Astrocyte (in vitro differentiated cells and primary cell): ENCODE results near the gene SGCA. TPM values are rescaled to one million over a fixed set of nuclear protein-coding genes. Genes with fewer than 3 reads are reported as not detected.

Experiments used
- DNase-seq: peaks from one replicate; pipeline ENCODE4 v3.0.0-alpha.2; 2010; ENCODE audit warnings: low read depth
- FAIRE-seq: peaks from 2 replicates; lab custom pipeline; 2011; peaks lifted over from hg19 to GRCh38; lab: Jason Lieb, UNC
- H2AFZ ChIP-seq: 2 replicates; pipeline ENCODE4 v1.6.0; 2012; ENCODE audit warnings: low read depth, low read length, inconsistent platforms
- H3K27ac ChIP-seq: 2 replicates; pipeline ENCODE4 v1.5.1; 2011; ENCODE audit warnings: low read depth, low read length, inconsistent platforms
- H3K27me3 ChIP-seq: 2 replicates; pipeline ENCODE4 v1.6.0; 2011; ENCODE audit warnings: low read length, inconsistent platforms; ENCODE audit not compliant: insufficient read depth
- H3K36me3 ChIP-seq: 2 replicates; pipeline ENCODE4 v1.5.1; 2011; ENCODE audit warnings: low read length, inconsistent platforms; ENCODE audit not compliant: insufficient read depth
- H3K4me1 ChIP-seq: 2 replicates; pipeline ENCODE4 v1.5.1; 2011; ENCODE audit warnings: low read length, inconsistent platforms; ENCODE audit not compliant: insufficient read depth
- H3K4me2 ChIP-seq: 2 replicates; pipeline ENCODE4 v1.6.0; 2012; ENCODE audit warnings: low read length, inconsistent platforms
- H3K4me3 ChIP-seq: 2 replicates; pipeline ENCODE4 v1.5.1; 2011; ENCODE audit warnings: low read depth, mild to moderate bottlenecking, low read length, inconsistent platforms; ENCODE audit not compliant: insufficient read depth
- H3K79me2 ChIP-seq: 2 replicates; pipeline ENCODE4 v1.6.0; 2012; ENCODE audit warnings: mild to moderate bottlenecking, low read length, inconsistent platforms; ENCODE audit not compliant: insufficient read depth
- H3K9ac ChIP-seq: 2 replicates; pipeline ENCODE4 v1.6.0; 2012; ENCODE audit warnings: mild to moderate bottlenecking, low read length, inconsistent platforms
- H3K9me3 ChIP-seq: 2 replicates; pipeline ENCODE4 v1.5.1; 2012; ENCODE audit warnings: low read depth, mild to moderate bottlenecking, low read length, inconsistent platforms; ENCODE audit not compliant: insufficient read depth
- H4K20me1 ChIP-seq: 2 replicates; pipeline ENCODE4 v1.6.0; 2012; ENCODE audit warnings: low read length, inconsistent platforms; ENCODE audit not compliant: insufficient read depth
- H3K27ac Mint-ChIP-seq: one replicate; pipeline ENCODE4 v1.8.0; 2021; ENCODE audit warnings: mild to moderate bottlenecking, mixed read lengths; ENCODE audit not compliant: unreplicated experiment
- H3K27me3 Mint-ChIP-seq: one replicate; pipeline ENCODE4 v1.8.0; 2021; ENCODE audit warnings: low read depth, mixed read lengths; ENCODE audit not compliant: unreplicated experiment
- H3K36me3 Mint-ChIP-seq: one replicate; pipeline ENCODE4 v1.8.0; 2021; ENCODE audit warnings: low read depth, mixed read lengths; ENCODE audit not compliant: unreplicated experiment
- H3K4me1 Mint-ChIP-seq: one replicate; pipeline ENCODE4 v1.8.0; 2021; ENCODE audit warnings: low read depth, mixed read lengths; ENCODE audit not compliant: unreplicated experiment
- H3K4me3 Mint-ChIP-seq: one replicate; pipeline ENCODE4 v1.8.0; 2021; ENCODE audit warnings: mild to moderate bottlenecking, moderate library complexity, mixed read lengths; ENCODE audit not compliant: unreplicated experiment
- H3K9me3 Mint-ChIP-seq: one replicate; pipeline ENCODE4 v1.8.0; 2021; ENCODE audit warnings: mild to moderate bottlenecking, mixed read lengths; ENCODE audit not compliant: unreplicated experiment
- EZH2 ChIP-seq: IDR thresholded peaks from 2 replicates; pipeline ENCODE4 v1.6.1; 2012; ENCODE audit warnings: mild to moderate bottlenecking, low read length, inconsistent platforms; ENCODE audit not compliant: insufficient read depth
- total RNA-seq: library from RNA; stranded (reverse); gene quantifications from 2 replicates; pipeline ENCODE4 v1.2.1, GENCODE V29; 2021
- TF ChIP-seq, protein P1 (sequence below): IDR thresholded peaks from 2 replicates; pipeline ENCODE4 v1.5.1; 2011; ENCODE audit warnings: low read depth, mild to moderate bottlenecking, inconsistent platforms, low read length, moderate library complexity; ENCODE audit not compliant: insufficient read depth

The SGCA gene
- total RNA-seq, 1 donor from 2014 or later: 0.32 TPM

DNA sequence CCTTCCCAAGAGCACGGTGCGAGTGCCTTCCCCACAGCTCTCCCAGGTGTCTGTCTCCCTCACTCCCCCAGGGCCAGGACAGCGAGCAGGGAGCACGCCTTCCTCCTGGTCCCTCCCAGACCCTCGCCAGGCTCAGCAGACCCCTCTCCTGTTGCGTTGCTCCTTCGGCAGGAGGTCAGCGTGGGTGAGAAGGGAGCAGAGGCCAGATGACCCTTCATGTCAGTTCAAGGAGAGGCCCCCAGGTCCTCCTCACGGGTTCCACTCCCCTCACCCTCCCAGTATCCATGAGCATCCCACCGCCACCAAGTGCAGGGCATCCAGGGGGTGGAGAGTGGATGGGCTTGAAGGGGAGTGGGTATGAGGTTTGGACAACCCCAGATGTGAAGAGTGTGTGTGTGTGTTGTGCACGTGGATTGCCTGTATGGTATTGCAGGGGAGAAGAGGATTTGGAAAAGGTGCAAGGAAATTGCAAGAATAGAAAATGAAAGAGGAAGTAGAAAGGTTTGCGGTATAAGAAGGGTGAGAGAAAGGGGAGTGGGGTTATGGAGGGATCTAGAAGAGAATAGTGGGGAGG, 17.7 kb downstream of the SGCA start:
- TF ChIP-seq, protein P1, sequence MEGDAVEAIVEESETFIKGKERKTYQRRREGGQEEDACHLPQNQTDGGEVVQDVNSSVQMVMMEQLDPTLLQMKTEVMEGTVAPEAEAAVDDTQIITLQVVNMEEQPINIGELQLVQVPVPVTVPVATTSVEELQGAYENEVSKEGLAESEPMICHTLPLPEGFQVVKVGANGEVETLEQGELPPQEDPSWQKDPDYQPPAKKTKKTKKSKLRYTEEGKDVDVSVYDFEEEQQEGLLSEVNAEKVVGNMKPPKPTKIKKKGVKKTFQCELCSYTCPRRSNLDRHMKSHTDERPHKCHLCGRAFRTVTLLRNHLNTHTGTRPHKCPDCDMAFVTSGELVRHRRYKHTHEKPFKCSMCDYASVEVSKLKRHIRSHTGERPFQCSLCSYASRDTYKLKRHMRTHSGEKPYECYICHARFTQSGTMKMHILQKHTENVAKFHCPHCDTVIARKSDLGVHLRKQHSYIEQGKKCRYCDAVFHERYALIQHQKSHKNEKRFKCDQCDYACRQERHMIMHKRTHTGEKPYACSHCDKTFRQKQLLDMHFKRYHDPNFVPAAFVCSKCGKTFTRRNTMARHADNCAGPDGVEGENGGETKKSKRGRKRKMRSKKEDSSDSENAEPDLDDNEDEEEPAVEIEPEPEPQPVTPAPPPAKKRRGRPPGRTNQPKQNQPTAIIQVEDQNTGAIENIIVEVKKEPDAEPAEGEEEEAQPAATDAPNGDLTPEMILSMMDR: no peak
- TF ChIP-seq EZH2: no peak
- Histone ChIP-seq H3K9me3 (no peaks in the 10 kb centered on the region), H4K20me1 (peaks cover 71% of the 10 kb centered on the region), H3K9ac (peak overlapping the region; percentile 52), H2AFZ (no peak overlapping the region), H3K27ac (peak overlapping the region; percentile 79), H3K4me2 (peak overlapping the region; percentile 13), H3K4me1 (peaks cover 38% of the 10 kb centered on the region), H3K27me3 (no peaks in the 10 kb centered on the region), H3K4me3 (no peak overlapping the region), H3K36me3 (peaks cover 46% of the 10 kb centered on the region), H3K79me2 (peaks cover 12% of the 10 kb centered on the region)
- H3K27ac Mint-ChIP-seq: peak overlapping the region; percentile 98
- peaks cover 30% of the 10 kb centered on the region for H3K36me3 Mint-ChIP-seq
- H3K4me3 Mint-ChIP-seq: peak overlapping the region; percentile 13
- no peaks in the 10 kb centered on the region for H3K9me3 Mint-ChIP-seq
- DNase-seq (peak; percentile 52), FAIRE-seq (no peak)
- H3K4me1 Mint-ChIP-seq: peaks cover 62% of the 10 kb centered on the region
- H3K27me3 Mint-ChIP-seq: no peaks in the 10 kb centered on the region

DNA sequence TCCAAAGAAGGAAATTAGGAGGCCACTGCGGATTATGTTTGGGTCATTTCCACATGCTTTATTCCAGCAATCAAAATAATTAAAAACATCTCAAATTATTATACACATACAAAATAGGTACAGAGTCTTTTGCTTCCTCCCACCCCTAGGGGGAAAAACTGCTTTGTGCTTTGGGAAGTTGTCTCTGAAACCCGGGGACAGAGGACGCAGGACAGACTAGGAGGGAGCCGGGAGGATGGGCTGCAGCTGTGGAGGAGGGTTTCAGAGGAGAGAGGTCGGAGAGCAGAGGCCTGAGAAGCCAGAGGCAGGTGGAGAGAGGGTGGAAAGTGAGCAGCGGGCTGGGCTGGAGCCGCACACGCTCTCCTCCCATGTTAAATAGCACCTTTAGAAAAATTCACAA, 18.3 kb downstream of the SGCA start:
- peaks cover 51% of the 10 kb centered on the region for H3K36me3 ChIP-seq
- no peak overlapping the region for H3K4me3 ChIP-seq
- Mint-ChIP-seq H3K4me1 (peaks cover 62% of the 10 kb centered on the region), H3K36me3 (peaks cover 35% of the 10 kb centered on the region), H3K4me3 (peak overlapping the region; percentile 13), H3K27ac (peak overlapping the region; percentile 98), H3K27me3 (no peaks in the 10 kb centered on the region), H3K9me3 (no peaks in the 10 kb centered on the region)
- H3K4me2 ChIP-seq: no peak overlapping the region
- peak overlapping the region; percentile 52 for H3K9ac ChIP-seq
- TF ChIP-seq, protein P1: no peak
- no peak for TF ChIP-seq EZH2
- H3K4me1 ChIP-seq: peaks cover 37% of the 10 kb centered on the region
- H3K27ac ChIP-seq: peak overlapping the region; percentile 79
- FAIRE-seq (no peak), DNase-seq (no peak)
- no peaks in the 10 kb centered on the region for H3K9me3 ChIP-seq
- H2AFZ ChIP-seq: no peak overlapping the region
- no peaks in the 10 kb centered on the region for H3K27me3 ChIP-seq
- peaks cover 77% of the 10 kb centered on the region for H4K20me1 ChIP-seq
- peaks cover 12% of the 10 kb centered on the region for H3K79me2 ChIP-seq

DNA sequence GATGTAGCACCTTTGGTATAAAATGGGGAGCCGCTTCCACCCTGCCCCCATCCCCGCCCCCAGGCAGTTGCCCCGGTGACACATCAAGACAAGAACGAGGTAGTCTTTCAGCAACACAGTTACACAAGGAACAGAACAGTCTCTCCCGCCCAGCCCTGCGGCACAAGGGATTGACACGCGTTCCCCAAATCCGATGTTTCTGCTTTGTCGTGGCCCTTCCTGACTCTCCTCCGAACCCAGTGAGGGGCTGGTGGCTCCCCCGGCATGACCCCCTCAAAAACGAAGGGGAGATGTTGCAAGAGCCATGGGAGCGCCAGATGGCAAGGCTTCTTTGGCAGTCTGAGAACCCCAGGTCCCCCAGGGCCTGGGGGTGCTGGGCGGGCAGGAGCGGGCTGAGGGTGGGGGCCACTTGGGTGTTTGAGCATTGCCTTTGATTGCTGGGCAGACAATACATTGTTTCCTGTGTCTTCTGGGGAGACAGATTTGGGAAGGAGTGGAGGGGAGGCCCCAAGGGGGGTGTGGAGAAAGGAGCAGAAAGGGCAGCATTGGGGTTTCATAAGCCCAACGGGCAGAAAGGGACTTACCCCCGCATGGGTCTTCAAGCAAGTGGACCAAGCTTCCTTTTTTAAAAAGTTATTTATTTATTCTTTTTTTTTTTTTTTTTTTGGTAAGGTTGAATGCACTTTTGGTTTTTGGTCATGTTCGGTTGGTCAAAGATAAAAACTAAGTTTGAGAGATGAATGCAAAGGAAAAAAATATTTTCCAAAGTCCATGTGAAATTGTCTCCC, 19.0 kb downstream of the SGCA start:
- Mint-ChIP-seq H3K4me1 (peaks cover 62% of the 10 kb centered on the region), H3K36me3 (peaks cover 37% of the 10 kb centered on the region), H3K9me3 (no peaks in the 10 kb centered on the region), H3K27ac (peak overlapping the region; percentile 98), H3K4me3 (peak overlapping the region; percentile 54), H3K27me3 (no peaks in the 10 kb centered on the region)
- Histone ChIP-seq H3K27me3 (no peaks in the 10 kb centered on the region), H3K4me2 (peak overlapping the region; percentile 45), H3K9me3 (no peaks in the 10 kb centered on the region), H4K20me1 (peaks cover 84% of the 10 kb centered on the region), H3K9ac (peak overlapping the region; percentile 68), H3K79me2 (peaks cover 17% of the 10 kb centered on the region), H3K4me3 (no peak overlapping the region), H3K27ac (peak overlapping the region; percentile 79), H3K4me1 (peaks cover 42% of the 10 kb centered on the region), H3K36me3 (peaks cover 57% of the 10 kb centered on the region), H2AFZ (no peak overlapping the region)
- no peak for TF ChIP-seq EZH2
- TF ChIP-seq, protein P1: no peak
- FAIRE-seq (no peak), DNase-seq (no peak)
